Activated gamma-delta T cell treated with anti-CD3 and anti-CD28 coated beads, Interleukin-2, amount 50 U/mL, for 16 hours (primary cell): ENCODE measurements around the gene CLOCK.

Experiments
- DNase-seq: peaks from one replicate; pipeline ENCODE4 v3.0.0-alpha.2; 2020; ENCODE audit warnings: low read depth

The CLOCK gene

DNA sequence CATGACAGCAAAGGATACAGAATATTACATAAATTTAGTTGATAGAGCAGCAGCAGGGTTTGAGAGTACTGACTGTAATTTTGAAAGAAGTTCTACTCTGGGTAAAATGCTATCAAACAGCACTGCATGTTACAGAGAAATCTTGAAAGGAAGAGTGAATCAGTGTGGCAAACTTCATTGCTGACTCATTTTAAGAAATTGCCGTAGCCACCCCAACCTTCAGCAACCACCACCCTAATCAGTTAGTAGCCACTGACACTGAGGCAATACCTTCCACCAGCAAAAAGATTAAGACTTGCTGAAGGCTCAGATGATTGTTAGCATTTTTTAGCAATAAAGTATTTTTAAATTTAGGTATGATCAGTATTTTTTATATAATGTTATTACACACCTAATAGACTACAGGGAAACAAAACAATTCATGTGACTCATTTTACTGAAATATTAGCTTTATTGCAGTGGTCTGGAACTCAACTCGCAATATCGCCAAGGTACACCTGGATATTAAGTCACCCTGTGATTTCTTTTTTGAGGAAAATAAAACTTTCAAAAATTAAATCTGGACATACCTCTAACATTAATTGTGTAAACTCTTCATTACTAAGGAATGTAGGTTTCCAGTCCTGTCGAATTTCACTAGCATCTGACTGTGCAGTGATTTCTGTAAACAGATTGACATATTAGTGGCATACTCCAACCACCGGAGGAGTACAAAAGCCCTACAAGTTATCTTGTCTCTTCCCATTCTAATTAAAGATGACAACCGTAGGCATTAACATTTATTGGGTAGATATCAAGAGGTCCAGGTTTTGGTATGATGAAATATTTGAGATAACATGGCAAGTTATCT is 71.1 kb downstream of the CLOCK start:
- no peak for DNase-seq

DNA sequence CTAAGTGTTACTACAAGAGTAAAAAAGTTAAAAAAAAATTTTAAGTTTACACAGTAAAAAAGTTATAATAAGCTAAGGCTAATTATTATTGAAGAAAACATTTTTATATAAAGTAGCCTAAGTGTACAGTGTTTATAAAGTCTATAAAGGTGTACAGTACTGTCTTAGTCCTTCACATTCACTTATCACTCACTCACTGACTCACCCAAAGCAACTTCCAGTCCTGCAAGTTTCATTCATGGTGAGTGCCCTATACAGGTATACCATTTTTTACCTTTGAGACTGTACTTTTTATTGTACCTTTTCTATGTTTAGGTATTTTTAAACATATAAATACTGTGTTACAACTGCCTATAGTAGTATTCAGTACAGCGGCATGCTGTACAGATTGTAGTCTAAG is 76.7 kb downstream of the CLOCK start:
- no peak for DNase-seq

DNA sequence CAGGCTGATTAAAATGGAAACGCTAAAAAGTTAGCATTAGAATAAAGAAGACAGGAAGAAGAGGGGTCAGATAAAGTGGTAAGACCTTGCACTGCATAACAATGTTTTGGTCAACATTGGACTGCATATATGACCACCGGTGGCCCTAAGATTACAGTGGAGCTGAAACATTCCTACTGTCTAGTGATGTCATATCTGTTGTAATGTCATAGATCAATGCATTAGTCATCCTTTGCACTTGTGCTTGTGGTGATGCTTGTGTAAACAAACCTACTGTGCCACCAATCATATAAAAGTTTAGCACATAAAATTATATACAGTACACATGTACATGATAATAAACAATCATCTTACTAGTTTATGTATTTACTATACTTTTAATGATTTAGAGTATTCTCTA is 78.0 kb downstream of the CLOCK start:
- no peak for DNase-seq

DNA sequence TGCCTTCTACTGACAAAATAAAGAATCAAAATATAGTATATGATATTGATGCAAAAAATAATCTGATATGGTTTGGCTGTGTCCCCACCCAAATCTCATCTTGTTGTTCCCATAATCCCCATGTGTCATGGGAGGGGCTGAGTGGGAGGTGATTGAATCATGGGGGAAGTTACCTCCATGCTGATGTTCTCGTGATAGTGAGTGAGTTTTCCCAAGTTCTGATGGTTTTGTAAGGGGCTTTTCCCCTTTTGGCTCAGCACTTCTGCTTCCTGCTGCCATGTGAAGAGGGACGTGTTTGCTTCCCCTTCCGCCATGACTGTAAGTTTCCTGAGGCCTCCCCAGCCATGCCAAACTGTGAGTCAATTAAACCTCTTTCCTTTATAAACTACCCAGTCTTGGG is 80.7 kb downstream of the CLOCK start:
- DNase-seq = no peak

DNA sequence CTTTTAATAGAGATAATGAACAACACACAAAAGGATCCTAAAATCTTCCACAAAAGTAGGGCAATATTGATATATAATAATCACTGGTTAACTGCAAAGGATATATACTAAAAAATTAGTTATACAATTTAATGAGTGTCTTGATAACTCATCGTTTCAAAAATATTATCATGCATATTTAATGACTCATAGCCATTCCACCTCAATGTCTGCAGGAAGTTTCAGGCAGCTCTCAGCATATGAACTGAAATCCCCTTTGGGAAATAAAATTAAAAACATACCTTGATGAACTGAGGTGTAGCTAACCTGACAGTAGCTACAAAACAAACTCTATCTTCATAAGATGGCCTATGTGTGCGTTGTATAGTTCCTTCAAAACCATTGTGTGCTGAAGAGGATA is 88.1 kb downstream of the CLOCK start:
- DNase-seq = no peak

DNA sequence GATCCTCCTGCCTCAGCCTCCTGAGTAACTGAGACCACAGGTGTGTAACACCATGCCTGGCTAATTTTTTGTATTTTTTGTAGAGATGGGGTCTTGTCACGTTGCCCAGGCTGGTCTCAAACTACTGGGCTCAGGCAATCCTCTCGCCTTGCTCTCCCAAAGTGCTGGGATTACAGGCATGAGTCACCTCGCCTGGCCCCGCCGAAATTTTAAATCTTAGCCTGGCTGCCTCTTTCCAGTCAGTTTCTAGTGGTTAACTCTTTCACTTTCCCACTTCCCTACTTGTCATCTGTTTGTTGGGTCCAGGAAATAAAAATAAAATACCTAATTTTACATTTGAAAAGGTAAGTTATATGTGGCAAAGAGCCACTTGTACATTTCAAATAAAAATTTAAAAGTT is 88.5 kb downstream of the CLOCK start:
- DNase-seq = no peak

DNA sequence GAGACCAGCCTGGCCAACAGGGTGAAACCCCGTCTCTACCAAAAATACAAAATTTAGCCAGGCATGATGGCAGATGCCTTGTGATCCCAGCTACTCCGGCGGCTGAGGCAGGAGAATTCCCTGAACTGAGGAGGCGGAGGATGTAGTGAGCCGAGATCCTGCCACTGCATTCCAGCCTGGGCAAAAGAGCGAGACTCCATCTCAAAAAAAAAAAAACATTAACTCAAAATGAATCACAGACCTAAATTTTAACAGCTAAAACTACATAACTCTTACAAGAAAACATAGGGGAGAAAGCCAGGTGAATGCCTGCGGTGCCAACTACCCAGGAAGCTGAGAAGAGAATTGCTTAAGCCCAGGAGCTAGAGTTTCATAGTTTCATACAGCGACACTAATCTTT is 96.1 kb downstream of the CLOCK start:
- no peak for DNase-seq

DNA sequence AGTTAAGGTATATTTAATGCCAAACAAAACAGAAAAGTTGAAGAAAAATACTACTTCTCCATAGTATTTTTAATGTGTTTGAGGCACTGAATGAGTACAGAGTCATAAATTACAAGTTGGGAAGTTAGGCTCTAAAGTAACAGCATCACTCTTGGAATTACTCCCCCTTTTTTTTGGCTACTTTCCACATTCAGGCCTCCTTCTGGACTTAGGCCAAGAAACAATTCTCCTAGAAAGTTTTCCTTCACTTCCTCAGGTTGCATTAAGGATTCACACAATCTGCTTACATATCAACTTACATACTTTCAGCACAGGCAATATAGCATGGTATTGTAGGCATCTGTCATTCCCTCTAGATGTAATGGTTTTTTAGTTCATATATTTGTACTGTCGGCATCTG is 98.9 kb downstream of the CLOCK start:
- no peak for DNase-seq

DNA sequence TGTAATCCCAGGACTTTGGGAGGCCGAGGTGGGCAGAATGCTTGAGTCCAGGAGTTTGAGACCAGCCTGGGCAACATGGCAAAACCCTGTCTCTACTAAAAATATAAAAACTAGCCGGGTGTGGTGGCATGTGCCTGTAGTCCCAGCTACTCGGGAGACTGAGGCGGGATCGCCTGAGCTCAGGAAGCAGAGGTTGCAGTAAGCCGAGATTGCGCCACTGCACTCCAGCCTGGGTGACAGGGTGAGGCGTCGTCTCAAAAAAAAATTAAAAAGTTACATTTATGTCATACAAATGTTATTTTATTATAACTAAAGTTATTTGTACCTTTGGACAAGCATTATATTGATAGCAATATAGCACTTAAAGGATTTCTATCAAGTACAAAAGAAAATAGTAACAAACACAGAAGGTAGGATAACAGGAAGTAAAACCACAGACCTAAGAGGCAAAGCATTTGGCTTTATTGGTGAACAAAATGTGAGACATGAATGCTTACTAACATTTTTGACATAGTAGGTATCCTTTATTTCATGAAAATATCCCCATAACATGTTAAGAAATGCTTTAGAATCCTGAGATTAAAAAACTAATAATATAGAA is 99.5 kb downstream of the CLOCK start:
- no peak for DNase-seq

DNA sequence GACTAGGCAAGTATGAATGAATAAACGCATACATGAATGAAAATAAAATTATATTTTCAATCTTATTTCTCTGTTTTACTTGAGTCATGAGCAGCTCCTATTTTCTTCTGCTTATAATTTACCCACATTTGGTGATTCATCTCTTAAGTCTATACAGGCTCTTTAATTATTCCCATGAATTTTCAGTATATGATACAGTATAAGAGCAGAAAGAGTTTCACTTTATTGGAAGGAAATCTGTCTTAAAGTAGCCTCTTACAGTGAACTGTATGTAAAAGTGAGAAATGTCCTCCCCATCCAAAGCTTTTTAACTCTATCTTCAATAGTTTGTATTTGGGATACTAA is 100.2 kb downstream of the CLOCK start:
- no peak for DNase-seq

DNA sequence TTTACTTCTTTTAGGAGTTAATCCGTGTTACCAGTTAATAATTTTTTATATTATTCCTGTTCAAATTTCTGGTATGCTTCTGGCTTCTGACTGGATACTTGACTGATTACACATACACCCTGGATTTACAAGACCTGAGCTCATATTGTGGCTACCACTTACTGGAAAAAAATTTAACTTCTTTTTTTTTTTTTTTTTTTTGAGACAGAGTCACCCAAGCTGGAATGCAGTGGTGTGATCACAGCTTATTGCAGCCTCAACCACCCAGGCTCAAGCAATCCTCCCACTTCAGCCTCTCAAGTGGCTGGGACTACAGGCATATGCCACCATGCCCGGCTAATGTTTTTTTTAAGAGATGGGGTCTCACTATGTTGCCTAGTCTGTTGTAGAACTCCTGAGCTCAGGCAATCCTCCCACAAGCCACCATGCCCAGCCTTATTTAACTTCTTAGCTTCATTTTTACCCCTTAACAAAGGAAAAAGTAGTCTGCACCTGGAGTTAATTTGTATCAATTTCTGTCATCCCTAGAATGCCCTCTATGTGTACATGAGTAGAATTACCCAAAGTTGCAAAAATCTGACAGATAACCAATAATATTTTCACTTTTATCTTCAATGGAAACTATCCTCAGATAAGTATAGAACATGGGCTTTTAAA is 100.7 kb downstream of the CLOCK start:
- no peak for DNase-seq

DNA sequence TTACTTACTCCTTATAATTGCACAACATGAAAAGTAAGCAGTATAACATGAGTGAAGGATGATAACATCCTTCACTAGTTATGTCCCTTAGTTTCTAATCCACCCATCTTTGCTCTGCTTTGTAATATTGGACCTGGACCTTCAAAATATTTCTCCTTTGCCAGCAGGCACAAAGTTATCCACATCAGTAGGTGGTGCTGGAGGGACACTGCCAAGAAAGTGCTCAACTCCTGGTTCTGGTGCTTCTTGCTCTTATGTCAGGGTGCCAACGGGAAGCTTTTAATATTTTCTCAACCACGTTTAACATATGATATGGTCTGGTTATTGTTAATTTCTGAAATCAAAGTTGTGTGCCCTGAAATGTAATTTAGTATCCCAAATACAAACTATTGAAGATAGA is 101.9 kb downstream of the CLOCK start:
- DNase-seq = no peak

DNA sequence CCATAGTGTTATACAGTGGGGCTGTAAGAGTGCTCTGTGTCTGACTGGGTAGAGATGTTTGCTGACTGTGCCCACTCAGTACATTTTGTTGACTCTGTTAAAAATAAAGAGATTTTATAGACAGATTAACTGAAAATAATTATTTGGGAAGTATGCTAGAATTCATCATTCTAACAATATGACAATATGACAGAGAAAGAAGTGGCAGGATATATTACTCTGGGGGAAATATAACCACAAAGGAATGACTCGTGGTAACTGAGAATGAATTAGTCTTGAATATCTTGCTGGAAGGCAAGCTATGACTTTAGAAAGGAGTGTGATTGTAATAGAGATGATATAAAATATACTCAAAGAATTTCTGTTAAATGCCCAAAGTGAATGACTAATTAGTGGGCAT is 104.2 kb downstream of the CLOCK start:
- no peak for DNase-seq

DNA sequence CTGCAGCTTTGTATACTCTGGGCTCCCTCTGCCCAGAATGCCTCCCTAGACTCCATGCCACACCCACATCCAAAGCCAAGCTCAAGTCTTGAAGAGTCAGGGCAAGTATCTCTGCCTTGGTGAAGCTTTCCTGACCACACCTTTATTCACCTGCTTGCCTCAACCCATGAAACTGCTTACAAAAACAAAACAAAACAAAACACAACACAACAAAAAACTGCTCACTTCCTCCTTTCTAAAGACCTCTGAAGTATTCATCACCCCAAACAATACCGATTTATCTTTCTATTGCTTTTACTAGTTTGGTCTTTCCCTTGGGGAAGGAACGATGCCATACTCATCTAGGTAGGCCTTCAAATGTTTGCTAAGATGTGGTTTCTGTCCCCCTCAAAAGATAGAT is 105.9 kb downstream of the CLOCK start:
- DNase-seq = no peak

DNA sequence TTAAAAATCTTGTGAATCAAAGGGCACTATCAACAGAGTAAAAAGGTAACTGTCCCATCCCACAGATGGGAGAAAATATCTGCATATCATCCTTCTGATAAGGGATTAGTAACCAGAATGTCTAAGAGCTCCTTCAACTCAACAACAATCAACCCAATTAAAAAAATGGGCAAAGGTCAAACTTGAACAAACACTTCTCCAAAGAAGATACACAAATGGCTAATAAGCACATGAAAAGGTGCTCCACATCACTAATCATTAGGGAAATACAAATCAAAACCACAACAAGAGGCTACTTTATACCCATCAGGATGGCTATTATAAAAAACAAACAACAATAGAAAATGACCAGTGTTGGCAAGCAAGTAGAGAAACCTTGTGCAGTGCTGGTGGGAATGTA is 107.7 kb downstream of the CLOCK start:
- no peak for DNase-seq

DNA sequence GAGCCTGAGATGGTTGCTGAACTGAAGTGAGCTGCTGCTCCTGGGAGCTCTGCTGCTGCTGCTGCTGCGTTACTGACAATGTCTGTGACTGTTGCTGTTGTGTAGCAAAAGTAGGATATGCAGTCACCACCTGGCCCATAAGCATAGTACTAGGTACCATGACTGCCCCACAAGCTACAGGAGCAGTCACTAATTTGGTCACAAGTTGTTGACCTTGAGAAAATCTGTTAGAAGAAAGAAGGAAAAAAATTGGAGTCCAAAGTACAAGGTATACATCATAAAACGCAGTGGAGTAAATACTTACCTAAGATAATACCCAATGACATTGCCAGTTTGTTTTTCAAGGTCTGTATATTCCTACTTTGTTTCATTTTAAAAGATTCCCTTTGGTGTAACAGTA is 108.4 kb downstream of the CLOCK start:
- DNase-seq = no peak

DNA sequence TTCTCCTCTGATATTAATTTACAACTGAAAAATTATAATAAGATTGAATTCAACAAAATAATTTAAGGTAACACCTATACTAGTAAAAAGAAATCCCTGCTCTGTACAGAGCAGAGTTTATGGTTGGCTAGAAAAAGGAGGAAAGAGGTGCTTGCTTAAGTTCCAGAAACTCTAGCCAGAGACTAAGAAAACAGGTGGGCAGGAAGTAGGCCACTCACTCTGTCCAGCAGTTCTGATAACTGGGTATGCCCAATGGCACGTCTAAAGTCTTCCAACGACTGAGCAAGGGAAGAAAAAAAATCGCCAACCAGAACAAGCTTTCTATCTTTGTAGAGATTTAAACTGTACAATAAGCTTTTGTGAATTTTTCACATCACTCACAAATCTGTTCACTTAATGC is 108.9 kb downstream of the CLOCK start:
- DNase-seq = no peak

DNA sequence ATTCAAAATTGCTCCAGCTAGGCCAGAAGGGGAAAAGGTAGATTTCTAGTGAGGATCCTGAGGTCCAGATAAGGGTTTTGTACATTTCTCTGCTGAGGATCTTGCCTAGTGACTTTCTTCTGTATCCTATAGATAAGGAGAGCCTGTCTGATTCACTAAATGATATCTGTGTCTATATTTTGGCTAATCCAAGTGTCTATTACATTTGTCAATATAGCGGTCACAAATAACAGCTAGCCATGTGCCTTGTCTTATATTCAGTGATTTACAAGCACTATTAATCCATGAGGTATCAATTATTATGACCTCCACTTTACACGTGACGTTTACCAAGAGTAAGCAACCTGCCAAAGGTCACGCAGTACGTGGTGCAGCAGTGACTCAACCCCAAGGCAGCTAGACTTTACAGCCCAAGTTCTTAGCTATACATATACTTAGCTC is 109.3 kb downstream of the CLOCK start:
- DNase-seq = no peak

DNA sequence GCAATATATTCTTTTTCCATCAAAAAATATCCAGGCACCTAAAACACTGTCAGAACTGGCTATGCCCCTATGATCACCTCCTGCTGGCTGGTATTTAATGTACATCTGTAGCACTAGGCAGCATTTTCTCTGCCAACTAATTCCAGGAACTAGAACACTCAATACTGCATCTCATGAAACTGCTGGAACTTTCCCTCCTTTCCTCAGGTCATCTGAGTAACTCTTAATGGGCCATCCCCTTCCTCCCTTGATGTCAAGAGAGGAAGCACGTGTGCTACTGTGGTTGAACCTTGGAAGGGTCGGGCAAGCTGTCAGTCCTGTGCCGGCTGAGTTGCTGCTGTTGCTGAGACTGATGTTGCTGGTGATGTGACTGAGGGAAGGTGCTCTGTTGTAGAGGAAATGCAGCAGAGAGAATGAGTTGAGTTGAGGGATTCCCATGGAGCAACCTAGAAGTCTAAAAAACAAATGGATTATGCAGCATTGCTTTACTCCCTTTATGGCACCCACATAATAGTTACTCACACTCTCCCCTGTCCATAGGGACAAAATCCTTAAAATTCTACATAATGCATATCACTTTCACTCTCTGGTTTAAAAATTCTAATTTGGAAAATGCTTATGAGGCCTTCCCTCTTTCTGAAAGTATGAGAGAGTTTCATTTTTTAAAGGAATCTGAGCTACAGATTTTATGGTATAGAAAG is 111.4 kb downstream of the CLOCK start:
- DNase-seq = no peak

DNA sequence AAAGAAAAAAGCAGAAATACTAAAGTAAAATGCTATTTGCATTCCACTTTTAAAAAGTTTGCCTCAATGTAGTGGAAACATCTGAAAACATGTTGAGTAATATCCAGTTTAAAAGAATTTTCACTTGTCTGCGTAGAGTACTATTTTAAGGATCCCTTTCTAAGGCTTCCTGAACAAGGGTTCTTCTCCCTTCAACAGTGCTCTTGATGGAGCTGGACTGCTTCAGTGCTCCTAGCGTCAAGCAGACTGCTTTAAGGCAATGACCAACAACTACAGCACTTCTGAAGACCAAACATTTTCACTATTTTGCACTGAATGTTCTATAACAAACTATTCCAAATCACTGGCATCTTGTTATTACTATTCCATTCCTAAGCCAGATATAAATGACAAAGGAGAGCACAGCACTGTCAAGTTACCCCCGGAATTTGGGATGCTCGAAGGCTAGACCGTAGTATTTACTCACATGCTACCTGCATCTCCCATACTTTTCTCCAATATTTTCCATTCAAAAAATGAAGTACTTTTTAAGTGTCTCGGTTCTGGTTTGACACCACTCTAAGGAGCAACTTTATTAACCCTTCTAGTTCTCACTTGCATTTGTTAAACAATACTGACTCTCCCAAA is 114.9 kb downstream of the CLOCK start:
- no peak for DNase-seq

DNA sequence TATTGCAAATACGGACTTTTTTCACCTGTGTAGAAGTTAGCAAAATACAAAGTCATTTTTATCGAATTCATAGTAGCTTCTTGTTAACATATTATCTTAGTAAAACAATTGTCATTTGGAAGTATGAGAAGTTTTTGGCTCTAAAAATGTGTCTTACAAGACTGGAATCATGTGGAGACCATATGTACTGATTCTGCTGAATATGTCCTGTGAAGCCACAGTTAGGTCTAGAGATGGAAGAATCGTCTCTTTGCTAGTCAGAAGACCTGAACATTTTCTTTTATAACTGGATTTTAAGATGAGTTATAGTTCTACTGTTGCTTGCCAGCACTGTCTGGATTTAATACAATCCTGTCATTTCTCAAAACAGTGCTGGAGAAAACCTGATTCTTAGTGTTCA is 121.9 kb downstream of the CLOCK start:
- no peak for DNase-seq

DNA sequence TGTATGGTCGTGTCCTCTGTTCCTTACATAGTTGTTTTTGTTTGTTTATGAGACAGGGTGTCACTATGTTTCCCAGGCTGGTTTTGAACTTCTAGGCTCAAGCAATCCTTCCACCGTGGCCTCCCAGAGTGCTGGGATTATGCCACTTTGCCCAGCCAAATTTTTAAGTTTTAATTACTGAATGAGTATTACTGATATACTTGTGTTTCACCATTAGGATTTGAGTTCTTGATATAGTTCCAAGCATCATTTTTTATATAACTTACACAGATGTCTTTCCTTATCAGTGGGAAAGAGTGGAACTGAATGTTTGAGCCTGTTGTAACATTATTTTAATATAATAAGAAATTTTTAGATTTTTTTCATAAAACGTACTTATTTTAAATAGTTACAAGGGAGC is 130.5 kb downstream of the CLOCK start:
- no peak for DNase-seq
